Ishikawa (cell line): ENCODE measurements around the gene CCDC60.

Source experiments
- CEBPB ChIP-seq: IDR thresholded peaks from 2 replicates; pipeline ENCODE4 v1.6.1; 2012
- CREB1 ChIP-seq: IDR thresholded peaks from 2 replicates; pipeline ENCODE4 v1.6.1; 2012; ENCODE audit warnings: low read depth
- EGR1 ChIP-seq: IDR thresholded peaks from 2 replicates; pipeline ENCODE4 v1.6.1; 2012
- MAX ChIP-seq: IDR thresholded peaks from 2 replicates; pipeline ENCODE4 v1.6.1; 2012
- RAD21 ChIP-seq: IDR thresholded peaks from 2 replicates; pipeline ENCODE4 v1.6.1; 2012; ENCODE audit warnings: low read depth
- REST ChIP-seq: IDR thresholded peaks from 2 replicates; pipeline ENCODE4 v1.6.1; 2012; ENCODE audit warnings: low read depth, mild to moderate bottlenecking
- YY1 ChIP-seq: IDR thresholded peaks from 2 replicates; pipeline ENCODE4 v1.6.1; 2012; ENCODE audit warnings: low read depth
- ZBTB7A ChIP-seq: IDR thresholded peaks from 2 replicates; pipeline ENCODE4 v1.6.1; 2012; ENCODE audit warnings: low read depth

GRCh38 chr12:119327471-119327870 lies 7.1 kb upstream of the CCDC60 start:
- TF ChIP-seq EGR1 (no peak), ZBTB7A (no peak), REST (no peak), CEBPB (no peak), YY1 (no peak), CREB1 (no peak), RAD21 (no peak), MAX (no peak)
